RPMI8226 (cell line): ENCODE measurements around the gene PAK4.
"Not testable (repeated sequence)": the region's sequence is repeated elsewhere in the genome, so short reads cannot be mapped to it uniquely, and the experiment has no call there.

Source experiments
- DNase-seq: peaks from one replicate; pipeline ENCODE4 v3.0.0-alpha.2; 2015

PAK4 gene

GRCh38 chr19:39100500-39101166 is 25.0 kb upstream of the PAK4 start:
- no peak for DNase-seq

GRCh38 chr19:39103151-39103550 is 22.4 kb upstream of the PAK4 start:
- DNase-seq, result no peak

GRCh38 chr19:39104186-39104596 is 21.4 kb upstream of the PAK4 start:
- no peak for DNase-seq

GRCh38 chr19:39106194-39106593 is 19.4 kb upstream of the PAK4 start:
- no peak for DNase-seq

GRCh38 chr19:39109641-39110040 is 15.9 kb upstream of the PAK4 start:
- no peak for DNase-seq

GRCh38 chr19:39110263-39110967 is 15.2 kb upstream of the PAK4 start:
- peak; percentile 57 for DNase-seq

- DNase-seq, result peak; percentile 44
Observed at GRCh38 chr19:39111593-39112199, 13.9 kb upstream of the PAK4 start.

GRCh38 chr19:39112338-39112890 is 13.2 kb upstream of the PAK4 start:
- DNase-seq, result no peak

GRCh38 chr19:39113199-39113598 is 12.4 kb upstream of the PAK4 start:
- no peak for DNase-seq

GRCh38 chr19:39115105-39115847 is 10.3 kb upstream of the PAK4 start:
- DNase-seq, result no peak

GRCh38 chr19:39117023-39117422 is 8.6 kb upstream of the PAK4 start:
- not testable (repeated sequence) for DNase-seq

- DNase-seq, result no peak
Observed at GRCh38 chr19:39119830-39120229, 5.8 kb upstream of the PAK4 start.

- no peak for DNase-seq
Observed at GRCh38 chr19:39122934-39123731, 2.5 kb upstream of the PAK4 start.

GRCh38 chr19:39124136-39124764 is 1.3 kb upstream of the PAK4 start:
- no peak for DNase-seq

- no peak for DNase-seq
Observed at GRCh38 chr19:39125199-39125553, 410 bp upstream of the PAK4 start.

- no peak for DNase-seq
Observed at GRCh38 chr19:39126312-39127187, 964 bp downstream of the PAK4 start.

- DNase-seq, result peak; percentile 89
Observed at GRCh38 chr19:39127812-39128515, 2.4 kb downstream of the PAK4 start.

GRCh38 chr19:39128516-39129079 is 3.0 kb downstream of the PAK4 start:
- DNase-seq, result no peak

- no peak for DNase-seq
Observed at GRCh38 chr19:39129116-39129515, 3.5 kb downstream of the PAK4 start.
